Measurements from ENCODE around the gene NRXN3. TPM values are rescaled to one million over a fixed set of nuclear protein-coding genes. Genes with fewer than 3 reads are reported as not detected.

Gene NRXN3
- total RNA-seq, 1 experiment from 2014 or later = 0.07 TPM

- H3K4me3 ChIP-seq = no peak overlapping the region
- no peaks in the 10 kb centered on the region for H3K9me3 ChIP-seq
- H3K27me3 ChIP-seq = no peaks in the 10 kb centered on the region
- H3K36me3 ChIP-seq = no peaks in the 10 kb centered on the region
- no peak for DNase-seq
Measured at GRCh38 chr14:78327426-78328221, 157.5 kb downstream of the NRXN3 start.

GRCh38 chr14:78329371-78329770 is 159.2 kb downstream of the NRXN3 start:
- DNase-seq = no peak
- Histone ChIP-seq H3K4me3 (no peak overlapping the region), H3K36me3 (no peaks in the 10 kb centered on the region), H3K9me3 (no peaks in the 10 kb centered on the region), H3K27me3 (no peaks in the 10 kb centered on the region)

DNA sequence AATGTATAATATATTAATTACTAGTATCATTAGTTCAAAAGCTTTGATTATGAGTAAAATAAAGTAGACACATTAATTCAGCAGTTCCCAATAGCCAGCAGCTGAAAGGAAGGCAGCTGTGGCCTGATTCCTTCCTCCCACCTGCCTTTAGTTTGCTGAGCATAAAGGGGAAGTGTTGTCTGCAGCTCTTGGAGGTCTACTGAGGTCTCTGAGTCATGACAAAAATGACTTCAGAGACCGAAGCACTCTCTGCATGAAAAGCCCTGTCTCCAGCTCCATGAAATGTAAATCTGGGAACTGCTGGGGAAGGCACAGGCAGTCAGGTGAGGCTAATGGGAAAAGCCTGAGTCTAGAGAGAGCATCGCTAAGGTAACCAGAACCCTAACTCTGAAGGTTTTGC is 165.4 kb downstream of the NRXN3 start:
- Histone ChIP-seq H3K4me3 (no peak overlapping the region), H3K36me3 (no peaks in the 10 kb centered on the region), H3K27me3 (no peaks in the 10 kb centered on the region), H3K9me3 (no peaks in the 10 kb centered on the region)
- DNase-seq = no peak

- Histone ChIP-seq H3K4me3 (no peak overlapping the region), H3K36me3 (no peaks in the 10 kb centered on the region), H3K9me3 (no peaks in the 10 kb centered on the region), H3K27me3 (no peaks in the 10 kb centered on the region)
- no peak for DNase-seq
Measured at GRCh38 chr14:78340250-78340649, 170.1 kb downstream of the NRXN3 start.

DNA sequence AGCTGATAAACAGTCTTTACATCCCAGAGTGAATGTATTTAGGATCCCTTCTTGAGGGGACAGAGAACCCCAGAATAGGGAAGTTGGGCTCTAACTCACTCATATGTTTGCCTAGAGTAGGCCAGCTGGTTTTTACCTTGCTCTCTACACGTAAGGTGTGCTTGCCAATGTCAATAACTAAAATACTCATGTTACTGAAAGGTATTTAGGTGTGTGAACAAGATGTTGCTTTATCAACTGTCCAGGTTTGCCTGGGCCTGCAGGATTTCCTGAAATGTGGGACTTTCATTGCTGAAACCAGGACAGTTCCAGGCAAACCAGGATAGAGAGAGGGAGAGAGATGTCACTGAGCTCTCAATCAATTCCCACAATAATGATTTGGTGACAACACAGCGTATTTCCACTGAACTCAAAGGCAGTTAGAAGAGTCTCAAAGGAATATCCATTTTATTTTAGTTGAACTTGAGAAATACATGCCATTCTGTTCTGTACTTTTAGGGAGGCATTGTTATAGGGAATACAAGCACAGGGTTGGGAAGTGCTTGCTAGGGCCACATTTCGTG is 171.7 kb downstream of the NRXN3 start:
- no peak for DNase-seq
- Histone ChIP-seq H3K9me3 (no peaks in the 10 kb centered on the region), H3K36me3 (no peaks in the 10 kb centered on the region), H3K27me3 (no peaks in the 10 kb centered on the region), H3K4me3 (no peak overlapping the region)

DNA sequence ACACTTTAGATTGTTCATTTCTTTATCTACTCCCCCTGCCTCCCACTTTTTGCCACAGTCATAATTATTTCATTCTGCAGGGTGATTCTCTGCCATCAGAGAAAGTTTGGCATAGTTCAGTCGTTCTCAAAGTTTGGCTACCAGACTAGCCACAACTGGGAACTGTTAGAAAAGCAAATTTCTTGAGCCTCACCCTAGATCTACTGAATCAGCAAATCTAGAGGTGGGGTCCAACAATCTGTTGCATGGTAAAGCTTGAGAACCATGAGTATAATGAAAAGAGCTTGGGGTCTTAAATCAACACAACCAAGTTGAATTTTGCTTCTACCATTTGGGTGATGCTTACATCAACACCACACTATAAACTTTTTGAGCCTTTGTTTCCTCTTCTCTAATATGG is 172.7 kb downstream of the NRXN3 start:
- no peaks in the 10 kb centered on the region for H3K36me3 ChIP-seq
- H3K4me3 ChIP-seq = no peak overlapping the region
- no peaks in the 10 kb centered on the region for H3K27me3 ChIP-seq
- no peaks in the 10 kb centered on the region for H3K9me3 ChIP-seq
- DNase-seq = no peak

GRCh38 chr14:78344290-78344689 is 174.1 kb downstream of the NRXN3 start:
- Histone ChIP-seq H3K9me3 (no peaks in the 10 kb centered on the region), H3K36me3 (no peaks in the 10 kb centered on the region), H3K4me3 (no peak overlapping the region), H3K27me3 (no peaks in the 10 kb centered on the region)
- no peak for DNase-seq

GRCh38 chr14:78345131-78345744 is 175.1 kb downstream of the NRXN3 start:
- H3K27me3 ChIP-seq = no peaks in the 10 kb centered on the region
- no peak overlapping the region for H3K4me3 ChIP-seq
- H3K36me3 ChIP-seq = no peaks in the 10 kb centered on the region
- no peaks in the 10 kb centered on the region for H3K9me3 ChIP-seq
- DNase-seq = no peak

GRCh38 chr14:78346747-78347146 is 176.6 kb downstream of the NRXN3 start:
- Histone ChIP-seq H3K9me3 (no peaks in the 10 kb centered on the region), H3K4me3 (no peak overlapping the region), H3K36me3 (no peaks in the 10 kb centered on the region), H3K27me3 (no peaks in the 10 kb centered on the region)
- DNase-seq = no peak

DNA sequence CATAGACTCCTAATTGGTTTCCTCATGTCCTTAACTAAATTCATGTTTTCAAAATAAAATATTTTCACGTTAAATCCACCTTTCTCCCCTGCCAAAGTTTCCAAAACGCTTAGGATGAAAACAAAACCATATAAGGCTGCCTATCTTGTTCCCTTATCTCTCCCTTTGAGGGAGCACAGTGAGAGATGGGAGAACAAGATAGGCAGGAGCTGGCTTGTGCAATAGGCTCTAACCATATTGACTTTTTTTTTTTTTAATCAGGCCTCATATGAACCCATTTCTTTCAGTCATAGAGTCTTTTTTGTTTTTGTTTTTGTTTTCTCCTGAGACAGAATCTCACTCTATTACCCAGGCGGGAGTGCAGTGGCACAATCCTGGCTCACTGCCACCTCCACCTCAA is 184.9 kb downstream of the NRXN3 start:
- Histone ChIP-seq H3K27me3 (no peaks in the 10 kb centered on the region), H3K36me3 (no peaks in the 10 kb centered on the region), H3K4me3 (no peak overlapping the region), H3K9me3 (no peaks in the 10 kb centered on the region)
- no peak for DNase-seq

- no peak for DNase-seq
- Histone ChIP-seq H3K9me3 (no peaks in the 10 kb centered on the region), H3K36me3 (no peaks in the 10 kb centered on the region), H3K4me3 (no peak overlapping the region), H3K27me3 (no peaks in the 10 kb centered on the region)
Measured at GRCh38 chr14:78356391-78356790, 186.2 kb downstream of the NRXN3 start.

DNA sequence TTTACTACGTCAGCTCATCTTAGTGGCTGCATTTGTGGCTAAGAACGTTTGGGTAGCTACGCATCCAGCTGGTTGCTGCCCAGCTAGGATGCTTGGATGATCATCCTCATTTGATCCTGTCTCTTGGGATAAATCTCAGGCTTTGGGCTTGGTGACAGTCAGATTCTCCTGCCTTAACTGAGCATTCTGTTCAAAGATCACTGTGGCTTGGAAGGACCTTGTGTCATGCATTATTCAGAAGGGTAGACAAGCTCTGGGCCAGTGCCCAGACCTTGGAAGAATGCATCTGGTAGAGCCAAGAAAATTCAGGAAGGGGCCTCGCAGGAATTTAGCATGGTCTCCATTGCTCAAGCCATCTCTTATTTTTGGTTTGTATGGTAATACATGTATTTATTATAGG is 188.4 kb downstream of the NRXN3 start:
- H3K27me3 ChIP-seq = no peaks in the 10 kb centered on the region
- no peaks in the 10 kb centered on the region for H3K9me3 ChIP-seq
- H3K36me3 ChIP-seq = no peaks in the 10 kb centered on the region
- H3K4me3 ChIP-seq = no peak overlapping the region
- DNase-seq = no peak

DNA sequence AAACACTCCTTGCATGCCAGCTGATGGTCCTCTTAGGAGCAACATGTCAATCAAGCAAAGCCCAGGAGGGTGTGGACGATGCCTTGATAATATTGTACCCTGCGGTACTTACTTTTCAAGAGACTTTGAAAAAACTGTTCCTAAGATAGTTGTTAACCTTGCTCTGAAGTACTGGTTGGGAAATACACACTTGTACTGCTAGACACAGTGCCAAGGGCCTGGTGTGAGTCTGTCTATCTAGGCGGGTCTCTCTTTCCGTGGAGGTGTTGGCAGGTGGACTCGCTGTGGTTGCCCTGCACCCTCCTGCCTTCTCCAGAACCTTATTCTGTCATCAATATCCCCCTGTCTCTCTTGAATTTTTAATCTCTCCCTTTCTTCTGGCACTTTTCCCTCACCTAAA is 189.4 kb downstream of the NRXN3 start:
- no peak overlapping the region for H3K4me3 ChIP-seq
- H3K27me3 ChIP-seq = no peaks in the 10 kb centered on the region
- H3K9me3 ChIP-seq = no peaks in the 10 kb centered on the region
- H3K36me3 ChIP-seq = no peaks in the 10 kb centered on the region
- no peak for DNase-seq

GRCh38 chr14:78363008-78363407 is 192.8 kb downstream of the NRXN3 start:
- H3K4me3 ChIP-seq = no peak overlapping the region
- H3K27me3 ChIP-seq = no peaks in the 10 kb centered on the region
- H3K36me3 ChIP-seq = no peaks in the 10 kb centered on the region
- no peak for DNase-seq
- H3K9me3 ChIP-seq = no peaks in the 10 kb centered on the region

DNA sequence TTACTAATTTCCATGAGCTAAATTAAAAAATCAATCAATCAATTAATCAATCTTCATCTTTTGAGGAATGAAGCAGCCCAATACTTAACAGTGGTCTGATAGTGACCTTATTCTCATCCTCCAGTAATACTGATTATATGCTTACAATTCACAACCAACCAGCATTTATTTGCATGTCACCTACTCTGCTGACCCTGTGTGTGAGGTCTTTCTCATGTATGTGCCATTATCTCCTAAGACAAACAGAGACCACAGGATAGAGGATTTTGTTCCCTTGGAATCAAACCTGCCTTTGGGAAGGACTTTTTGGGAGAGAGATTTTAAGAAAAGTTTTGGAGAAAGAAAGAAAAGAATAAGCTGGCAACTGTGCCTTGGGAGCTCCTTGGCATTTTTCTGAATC is 197.2 kb downstream of the NRXN3 start:
- no peak overlapping the region for H3K4me3 ChIP-seq
- H3K9me3 ChIP-seq = no peaks in the 10 kb centered on the region
- DNase-seq = no peak
- no peaks in the 10 kb centered on the region for H3K27me3 ChIP-seq
- H3K36me3 ChIP-seq = no peaks in the 10 kb centered on the region

DNA sequence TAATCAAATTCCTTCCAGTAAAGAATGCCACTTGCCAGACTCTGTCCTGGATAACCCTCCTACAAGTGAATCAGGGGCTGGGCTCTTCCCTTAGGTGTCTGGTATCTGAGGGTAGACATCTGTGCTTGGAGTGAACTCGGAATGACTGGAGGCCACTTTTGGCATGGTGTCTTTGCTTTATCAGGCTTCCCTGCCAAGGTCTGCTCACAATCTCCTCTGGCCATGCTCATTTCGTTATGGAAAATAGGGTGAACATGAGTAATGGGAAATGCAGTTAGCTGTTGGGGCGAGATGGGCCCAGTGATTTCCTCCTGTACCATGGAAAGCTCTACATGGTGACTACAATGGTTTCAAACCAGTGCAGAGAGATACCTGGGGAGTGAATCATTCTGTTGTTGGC is 212.9 kb downstream of the NRXN3 start:
- H3K9me3 ChIP-seq = no peaks in the 10 kb centered on the region
- no peak for DNase-seq
- no peaks in the 10 kb centered on the region for H3K36me3 ChIP-seq
- no peaks in the 10 kb centered on the region for H3K27me3 ChIP-seq
- H3K4me3 ChIP-seq = no peak overlapping the region

DNA sequence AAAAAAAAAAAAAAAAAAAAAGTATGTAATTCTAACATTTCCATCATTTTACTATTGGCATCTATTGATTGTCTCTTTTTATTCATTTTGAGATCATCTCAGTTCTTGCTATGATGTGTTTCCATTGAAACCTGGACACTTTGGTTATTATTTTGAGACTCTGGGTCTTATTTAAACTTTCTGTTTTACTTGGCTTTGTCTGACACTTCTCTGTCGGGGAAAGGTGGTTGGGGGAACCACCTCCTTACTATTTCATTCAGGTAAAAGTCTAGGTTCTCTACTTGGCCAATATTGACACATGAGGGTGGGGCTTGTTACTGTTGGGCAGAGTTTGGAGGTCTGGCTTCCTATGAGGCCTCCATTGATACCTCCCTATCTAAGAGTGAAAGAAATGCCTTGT is 228.0 kb downstream of the NRXN3 start:
- H3K4me3 ChIP-seq = no peak overlapping the region
- no peak for DNase-seq
- H3K9me3 ChIP-seq = no peaks in the 10 kb centered on the region
- no peaks in the 10 kb centered on the region for H3K27me3 ChIP-seq
- H3K36me3 ChIP-seq = no peaks in the 10 kb centered on the region

DNA sequence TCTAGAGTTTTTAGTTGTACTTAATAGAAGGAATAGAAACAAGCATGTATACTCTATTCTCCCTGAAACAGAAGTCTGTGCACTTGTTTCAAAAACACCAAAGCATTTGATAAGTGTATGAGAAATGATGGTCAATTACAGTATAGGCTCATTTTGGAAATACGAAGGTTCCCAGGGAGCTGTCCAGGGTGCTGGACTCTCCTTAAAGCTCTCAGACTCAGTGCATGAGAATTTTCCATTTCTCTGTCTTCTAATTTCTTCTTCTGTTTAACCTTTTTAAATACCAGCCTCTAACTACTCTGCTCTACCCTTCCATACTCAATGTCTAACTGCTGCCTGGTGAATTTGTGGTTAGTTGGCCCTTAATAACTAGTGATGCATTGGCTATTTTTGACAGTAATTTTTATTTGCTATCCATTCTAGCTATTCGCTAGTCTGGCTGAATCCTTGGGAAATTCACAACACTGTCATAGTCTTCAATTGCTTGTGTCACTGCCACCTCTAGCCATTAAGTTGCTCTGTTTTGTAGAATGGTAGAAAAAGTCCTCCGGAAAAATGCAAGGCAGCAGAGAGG is 229.2 kb downstream of the NRXN3 start:
- H3K4me3 ChIP-seq = no peak overlapping the region
- H3K9me3 ChIP-seq = no peaks in the 10 kb centered on the region
- no peaks in the 10 kb centered on the region for H3K27me3 ChIP-seq
- no peak for DNase-seq
- no peaks in the 10 kb centered on the region for H3K36me3 ChIP-seq

Data from MG63 (cell line).